Muscle of leg (tissue), 11 donors: ENCODE measurements around the gene PCNX1. TPM values are rescaled to one million over a fixed set of nuclear protein-coding genes. Genes with fewer than 3 reads are reported as not detected.

Source experiments
- DNase-seq: peaks from one replicate; pipeline ENCODE4 v3.0.0; 2013
- H3K27ac ChIP-seq: one replicate; pipeline ENCODE4 v1.5.1; 2013; ENCODE audit warnings: mild to moderate bottlenecking, low read length, control low read depth
- H3K27me3 ChIP-seq: one replicate; pipeline ENCODE4 v1.6.1; 2013; ENCODE audit warnings: low read length; ENCODE audit not compliant: control insufficient read depth, insufficient read depth
- H3K36me3 ChIP-seq: one replicate; pipeline ENCODE4 v1.6.1; 2013; ENCODE audit warnings: low read length; ENCODE audit not compliant: control insufficient read depth, insufficient read depth
- H3K4me1 ChIP-seq: one replicate; pipeline ENCODE4 v1.6.1; 2013; ENCODE audit warnings: low read length; ENCODE audit not compliant: control insufficient read depth, insufficient read depth
- H3K4me3 ChIP-seq: one replicate; pipeline ENCODE4 v1.5.1; 2013; ENCODE audit warnings: low read length, control low read depth
- H3K9me3 ChIP-seq: replicated peaks from 2 replicates; pipeline ENCODE4 v1.6.1; 2013; ENCODE audit warnings: low read depth, low read length; ENCODE audit not compliant: control insufficient read depth
- WGBS: methylation state at CpG from one replicate; pipeline ENCODE4 v1.1.5; 2013; ENCODE audit warnings: missing lambda C conversion rate; ENCODE audit not compliant: insufficient coverage; 5-methylcytosine and 5-hydroxymethylcytosine counted together
- polyA plus RNA-seq, 8 donors: library from polyadenylated mRNA; unstranded; fragments of 120-200 nt; gene quantifications; one replicate each; pipeline versions ENCODE4 v1.2.1 to v1.2.3, GENCODE V29; 2013; ENCODE audit warnings: inconsistent platforms in 1 of 8, low replicate concordance in 1 of 8; ENCODE audit not compliant: insufficient read length in 8 of 8, insufficient read depth in 1 of 8
- total RNA-seq: library from RNA; stranded (reverse); fragments of 120-200 nt; gene quantifications from one replicate; pipeline ENCODE4 v1.2.4, GENCODE V29; 2013

The PCNX1 gene
- total and polyA plus RNA-seq, 9 donors = 14.8 to 37.7 (median 22.4) TPM

GRCh38 chr14:71031000-71031399 lies 123.7 kb downstream of the PCNX1 start:
- H3K4me1 ChIP-seq = no peaks in the 10 kb centered on the region
- H3K27me3 ChIP-seq = no peaks in the 10 kb centered on the region
- no peak for DNase-seq
- no CpG with 5 or more reads among the region's 1 CpG for WGBS
- H3K36me3 ChIP-seq = peaks cover 18% of the 10 kb centered on the region
- no peak overlapping the region for H3K4me3 ChIP-seq
- H3K9me3 ChIP-seq = no peaks in the 10 kb centered on the region
- H3K27ac ChIP-seq = no peak overlapping the region

DNA sequence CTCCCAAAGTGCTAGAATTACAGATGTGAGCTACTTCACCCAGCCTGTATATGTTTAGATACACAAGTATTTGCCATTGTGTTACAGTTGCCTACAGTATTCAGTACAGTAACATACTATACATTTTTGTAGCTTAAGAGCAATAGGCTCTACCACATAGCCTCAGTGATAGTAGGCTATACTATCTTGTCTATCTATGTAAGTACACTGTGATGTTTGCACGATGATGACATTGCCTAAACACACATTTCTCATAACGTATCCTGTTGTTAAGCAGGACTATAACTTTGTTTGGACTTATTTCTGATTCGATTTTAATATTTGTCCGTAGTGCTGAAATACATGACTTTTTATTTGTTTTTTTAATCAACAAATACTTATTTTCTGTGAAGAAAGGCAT lies 129.2 kb downstream of the PCNX1 start:
- no peak for DNase-seq
- no peak overlapping the region for H3K27ac ChIP-seq

GRCh38 chr14:71048393-71048792 lies 141.1 kb downstream of the PCNX1 start:
- peaks cover 10% of the 10 kb centered on the region for H3K36me3 ChIP-seq
- no peaks in the 10 kb centered on the region for H3K4me1 ChIP-seq
- H3K27ac ChIP-seq = no peak overlapping the region
- H3K9me3 ChIP-seq = no peaks in the 10 kb centered on the region
- H3K4me3 ChIP-seq = no peak overlapping the region
- H3K27me3 ChIP-seq = no peaks in the 10 kb centered on the region
- no peak for DNase-seq

More for the DNA sequence above, 129.2 kb downstream of the PCNX1 start:
- Histone ChIP-seq H3K9me3 (peaks cover 14% of the 10 kb centered on the region), H3K27me3 (no peaks in the 10 kb centered on the region), H3K36me3 (peaks cover 18% of the 10 kb centered on the region), H3K4me3 (no peak overlapping the region), H3K4me1 (no peaks in the 10 kb centered on the region)
- whole genome bisulfite sequencing = no CpG with 5 or more reads among the region's 4 CpGs

DNA sequence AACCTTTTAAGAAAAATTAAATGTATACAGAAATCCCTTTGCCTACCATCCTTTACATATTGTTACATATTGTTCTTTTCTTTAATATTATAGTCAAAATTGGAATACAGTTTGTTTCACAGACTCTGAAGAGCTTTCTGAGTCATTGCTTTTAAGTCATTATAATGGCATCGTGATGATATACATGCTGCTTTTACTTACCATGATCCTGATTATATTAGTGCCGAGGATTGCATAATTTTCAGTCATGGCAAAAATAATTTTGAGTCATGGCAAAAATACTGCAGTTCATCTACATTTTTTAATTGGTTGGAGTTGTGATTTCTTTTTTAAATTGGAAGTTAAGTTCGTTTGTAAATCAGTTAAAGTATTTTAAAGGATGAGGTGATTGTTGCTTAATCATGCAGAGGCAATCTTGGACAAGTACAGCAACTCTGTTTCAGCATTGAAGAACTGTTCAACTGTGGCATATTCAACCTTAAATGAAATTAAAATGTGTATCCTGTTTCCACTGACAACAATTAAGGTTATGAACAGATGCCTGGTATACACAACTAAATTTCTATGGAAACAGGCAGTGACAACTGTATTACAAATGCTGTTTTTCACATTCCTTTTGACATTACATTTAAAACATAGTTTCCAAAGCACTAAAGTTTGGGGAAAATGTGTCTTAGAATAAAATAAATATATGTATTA lies 142.3 kb downstream of the PCNX1 start:
- peaks cover 3% of the 10 kb centered on the region for H3K36me3 ChIP-seq
- DNase-seq = peak; percentile 28

GRCh38 chr14:71050227-71050823 lies 143.1 kb downstream of the PCNX1 start:
- Histone ChIP-seq H3K9me3 (no peaks in the 10 kb centered on the region), H3K27me3 (no peaks in the 10 kb centered on the region), H3K36me3 (peaks cover 3% of the 10 kb centered on the region), H3K4me1 (no peaks in the 10 kb centered on the region), H3K27ac (no peak overlapping the region), H3K4me3 (no peak overlapping the region)
- WGBS = no CpG with 5 or more reads among the region's 2 CpGs
- no peak for DNase-seq

More for the DNA sequence above, 142.3 kb downstream of the PCNX1 start:
- WGBS = 80% methylated on average over 1 of the region's 3 CpGs
- Histone ChIP-seq H3K27me3 (no peaks in the 10 kb centered on the region), H3K9me3 (no peaks in the 10 kb centered on the region), H3K27ac (no peak overlapping the region), H3K4me3 (no peak overlapping the region), H3K4me1 (no peaks in the 10 kb centered on the region)

DNA sequence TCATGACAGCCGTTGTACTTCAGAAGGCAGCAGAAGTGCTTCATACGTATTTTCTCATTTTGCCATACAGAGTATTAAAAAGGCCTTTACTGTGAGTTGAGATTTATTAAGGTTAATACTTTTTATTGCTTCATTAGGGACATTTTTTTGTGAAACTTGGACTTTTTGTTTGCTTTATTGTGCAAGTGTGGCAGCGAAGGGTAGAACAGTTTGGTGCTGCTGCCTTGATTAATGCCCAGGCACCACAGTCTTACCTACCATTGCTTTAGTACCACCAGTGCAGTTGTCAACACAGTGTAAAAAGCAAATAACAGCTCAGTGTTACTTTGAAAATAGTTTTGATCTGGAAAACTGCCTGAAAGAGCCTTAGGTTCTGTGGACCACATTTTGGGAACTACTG lies 147.4 kb downstream of the PCNX1 start:
- no peaks in the 10 kb centered on the region for H3K9me3 ChIP-seq
- H3K4me1 ChIP-seq = no peaks in the 10 kb centered on the region
- WGBS = no CpG with 5 or more reads among the region's 3 CpGs
- H3K27me3 ChIP-seq = no peaks in the 10 kb centered on the region
- H3K27ac ChIP-seq = no peak overlapping the region
- no peak for DNase-seq
- peaks cover 11% of the 10 kb centered on the region for H3K36me3 ChIP-seq
- no peak overlapping the region for H3K4me3 ChIP-seq

DNA sequence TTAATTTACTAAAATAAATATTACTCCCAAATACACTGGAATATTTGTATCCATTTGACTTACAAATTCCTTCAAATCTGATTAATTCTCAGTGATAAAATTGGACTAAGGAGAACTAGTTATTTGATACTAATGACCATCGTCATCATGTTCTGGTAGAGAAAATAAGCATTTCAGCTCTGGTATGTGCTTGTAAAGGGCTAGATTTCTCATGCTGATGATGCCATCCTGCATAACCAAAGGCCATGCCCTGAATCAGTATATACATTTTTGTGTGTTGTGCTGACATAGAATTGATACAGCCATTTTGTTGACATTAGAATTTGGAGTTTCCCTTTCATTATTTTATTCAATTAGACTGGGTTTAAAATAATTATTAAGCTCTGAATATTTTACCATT lies 148.9 kb downstream of the PCNX1 start:
- Histone ChIP-seq H3K4me1 (no peaks in the 10 kb centered on the region), H3K9me3 (no peaks in the 10 kb centered on the region), H3K27ac (no peak overlapping the region), H3K27me3 (no peaks in the 10 kb centered on the region), H3K4me3 (no peak overlapping the region), H3K36me3 (peaks cover 18% of the 10 kb centered on the region)
- no CpG with 5 or more reads among the region's 1 CpG for WGBS
- DNase-seq = no peak

- H3K27ac ChIP-seq = no peak overlapping the region
- DNase-seq = no peak
- no peak overlapping the region for H3K4me3 ChIP-seq
- WGBS = no CpG with 5 or more reads among the region's 2 CpGs
- H3K36me3 ChIP-seq = peaks cover 23% of the 10 kb centered on the region
- H3K27me3 ChIP-seq = no peaks in the 10 kb centered on the region
- peaks cover 3% of the 10 kb centered on the region for H3K9me3 ChIP-seq
- no peaks in the 10 kb centered on the region for H3K4me1 ChIP-seq
Observed at GRCh38 chr14:71060274-71060673, 153.0 kb downstream of the PCNX1 start.

DNA sequence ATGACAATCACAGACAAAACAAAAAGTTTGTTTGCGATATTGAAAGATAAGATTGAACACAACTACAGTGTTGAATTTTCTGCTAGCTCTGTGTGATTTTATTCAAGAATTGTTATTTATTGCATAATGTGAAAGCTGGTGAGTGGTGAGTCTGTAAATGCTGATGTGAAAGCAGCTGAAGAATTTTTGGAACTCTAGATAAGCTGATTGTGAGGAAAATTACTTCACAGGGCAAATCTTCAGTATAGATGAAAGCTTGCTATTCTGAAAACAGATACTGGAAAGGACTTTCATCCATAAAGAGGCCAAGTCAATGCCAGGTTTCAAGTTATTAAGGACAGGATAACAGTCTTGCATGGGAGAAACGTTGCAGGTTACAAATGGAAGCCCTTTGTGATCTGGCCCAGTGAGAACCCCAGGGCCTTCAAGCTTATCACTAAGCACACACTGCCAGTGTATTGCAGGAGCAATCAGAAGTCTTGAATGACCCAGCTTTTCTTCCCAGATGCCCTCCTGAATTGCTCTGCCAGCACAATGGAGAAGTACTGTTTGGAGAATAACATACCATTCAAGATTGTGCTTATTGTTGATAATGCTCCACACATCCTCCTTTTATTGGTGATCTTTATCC lies 153.7 kb downstream of the PCNX1 start:
- Histone ChIP-seq H3K27ac (no peak overlapping the region), H3K4me3 (no peak overlapping the region), H3K9me3 (peaks cover 6% of the 10 kb centered on the region), H3K4me1 (no peaks in the 10 kb centered on the region), H3K36me3 (peaks cover 23% of the 10 kb centered on the region), H3K27me3 (no peaks in the 10 kb centered on the region)
- no peak for DNase-seq
- WGBS = 91% methylated on average over 1 of the region's 2 CpGs

GRCh38 chr14:71061458-71061857 lies 154.2 kb downstream of the PCNX1 start:
- no peak overlapping the region for H3K27ac ChIP-seq
- 83% methylated on average over 1 of the region's 1 CpG for WGBS
- peaks cover 23% of the 10 kb centered on the region for H3K36me3 ChIP-seq
- no peak overlapping the region for H3K4me3 ChIP-seq
- no peaks in the 10 kb centered on the region for H3K4me1 ChIP-seq
- H3K9me3 ChIP-seq = peaks cover 6% of the 10 kb centered on the region
- no peak for DNase-seq
- no peaks in the 10 kb centered on the region for H3K27me3 ChIP-seq
